ENCODE results near the gene RTBDN.
"Not testable (repeated sequence)": the region's sequence is repeated elsewhere in the genome, so short reads cannot be mapped to it uniquely, and the experiment has no call there.

Gene RTBDN

DNA sequence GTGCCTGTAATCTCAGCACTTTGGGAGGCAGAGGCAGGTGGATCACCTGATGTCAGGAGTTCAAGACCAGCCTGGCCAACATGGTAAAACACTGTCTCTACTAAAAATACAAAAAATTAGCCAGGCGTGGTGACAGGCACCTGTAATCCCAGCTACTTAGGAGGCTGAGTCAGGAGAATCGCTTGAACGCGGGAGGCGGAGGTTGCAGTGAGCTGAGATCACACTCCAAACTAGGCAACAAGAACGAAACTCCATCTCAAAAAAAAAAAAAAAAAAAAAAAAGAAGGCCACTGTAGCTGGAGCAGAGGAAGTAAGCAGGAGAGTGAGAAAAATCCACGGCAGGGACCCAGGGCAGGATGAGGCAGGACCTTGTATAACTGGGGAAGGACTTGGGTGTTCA is 12.2 kb upstream of the RTBDN start:
- peaks cover 12 to 36% of the 10 kb centered on the region in 2 donors for H3K27me3 ChIP-seq (ENCODE audit: control insufficient read depth in 1 of 2, insufficient read depth in 2 of 2, low read length in 2 of 2)

DNA sequence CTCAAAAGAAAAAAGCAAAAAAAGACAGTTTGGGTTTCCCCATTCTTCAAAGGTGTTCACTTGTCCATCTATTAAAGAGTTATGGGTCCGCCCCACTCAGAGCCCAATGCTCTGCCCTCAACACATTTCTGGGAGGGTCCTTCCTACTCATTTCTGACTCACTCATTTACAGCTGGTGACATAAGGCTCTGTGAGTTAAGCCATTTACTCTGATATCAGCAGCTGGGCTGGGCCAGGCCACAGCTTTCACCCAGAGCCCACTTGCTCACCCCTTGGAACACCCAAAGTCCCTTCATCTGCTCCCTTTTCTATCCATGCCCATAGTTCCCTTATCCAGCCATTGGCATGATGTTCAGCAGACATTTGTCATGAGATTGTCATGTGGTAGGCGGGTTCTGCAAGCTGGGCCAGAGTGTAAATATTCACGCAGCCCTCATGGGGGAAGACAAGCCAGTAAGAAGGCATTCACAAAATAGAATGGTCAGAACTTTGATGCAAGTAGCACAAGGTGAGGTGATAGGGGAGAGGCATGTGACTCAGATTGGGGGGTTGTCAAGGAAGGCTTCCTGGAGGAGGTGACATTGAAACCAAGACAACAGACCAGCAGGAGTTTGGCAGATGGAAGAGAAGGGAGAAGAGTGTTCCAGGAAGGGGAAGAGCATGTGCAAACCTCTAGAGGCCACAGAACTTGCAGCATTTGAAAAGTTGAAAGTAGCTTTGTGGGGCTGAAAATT is 9.8 kb upstream of the RTBDN start:
- Histone ChIP-seq H3K4me1 (ENCODE audit: insufficient read depth, low read length) (peaks cover 17% of the 10 kb centered on the region), H3K4me3 (ENCODE audit: low read depth in 1 of 2, low read length in 2 of 2) (no peak overlapping the region), H3K9me3 (ENCODE audit: low read length) (no peaks in the 10 kb centered on the region), H3K27me3 (ENCODE audit: control insufficient read depth in 1 of 2, insufficient read depth in 2 of 2, low read length in 2 of 2) (peaks cover 35 to 61% of the 10 kb centered on the region in 2 donors), H3K9ac (ENCODE audit: low read length) (no peak overlapping the region), H3K27ac (ENCODE audit: low read depth, low read length) (no peak overlapping the region), H3K36me3 (ENCODE audit: insufficient read depth, low read length) (no peaks in the 10 kb centered on the region)

More for the DNA sequence above, 12.2 kb upstream of the RTBDN start:
- not testable (repeated sequence) for H3K36me3 ChIP-seq (ENCODE audit: insufficient read depth, low read length); H3K4me1 ChIP-seq (ENCODE audit: insufficient read depth, low read length); H3K9ac ChIP-seq (ENCODE audit: low read length); H3K9me3 ChIP-seq (ENCODE audit: low read length); H3K27ac ChIP-seq (ENCODE audit: low read depth, low read length); H3K4me3 ChIP-seq (ENCODE audit: low read depth in 1 of 2, low read length in 2 of 2)

- Histone ChIP-seq H3K36me3 (ENCODE audit: insufficient read depth, low read length) (no peaks in the 10 kb centered on the region), H3K9ac (ENCODE audit: low read length) (no peak overlapping the region), H3K27me3 (ENCODE audit: control insufficient read depth in 1 of 2, insufficient read depth in 2 of 2, low read length in 2 of 2) (peaks cover 39 to 69% of the 10 kb centered on the region in 2 donors), H3K27ac (ENCODE audit: low read depth, low read length) (no peak overlapping the region), H3K9me3 (ENCODE audit: low read length) (no peaks in the 10 kb centered on the region), H3K4me1 (ENCODE audit: insufficient read depth, low read length) (peaks cover 17% of the 10 kb centered on the region), H3K4me3 (ENCODE audit: low read depth in 1 of 2, low read length in 2 of 2) (no peak overlapping the region)
Measured at GRCh38 chr19:12843328-12843727, 8.9 kb upstream of the RTBDN start.

DNA sequence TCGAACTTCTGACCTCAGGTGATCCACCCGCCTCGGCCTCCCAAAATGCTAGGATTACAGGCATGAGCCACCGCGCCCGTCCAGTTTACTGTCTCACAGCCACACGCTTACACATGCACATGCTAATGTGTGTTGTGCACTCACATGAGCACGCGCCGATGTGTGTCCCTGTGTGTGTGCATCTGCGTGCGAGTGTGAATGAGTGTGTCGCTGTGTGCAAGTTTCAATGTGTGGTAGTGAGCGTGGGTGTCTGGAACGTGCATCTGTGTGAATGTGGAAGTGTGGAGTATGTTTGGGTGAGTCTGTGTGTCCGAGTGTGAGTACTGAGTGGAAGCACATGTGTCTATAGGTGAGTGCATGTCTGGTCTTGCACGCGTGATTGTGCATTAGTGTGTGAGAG is 8.1 kb upstream of the RTBDN start:
- H3K9ac ChIP-seq (ENCODE audit: low read length): no peak overlapping the region
- H3K9me3 ChIP-seq (ENCODE audit: low read length): no peaks in the 10 kb centered on the region
- H3K36me3 ChIP-seq (ENCODE audit: insufficient read depth, low read length): no peaks in the 10 kb centered on the region
- peaks cover 45 to 75% of the 10 kb centered on the region in 2 donors for H3K27me3 ChIP-seq (ENCODE audit: control insufficient read depth in 1 of 2, insufficient read depth in 2 of 2, low read length in 2 of 2)
- no peak overlapping the region for H3K27ac ChIP-seq (ENCODE audit: low read depth, low read length)
- peaks cover 11% of the 10 kb centered on the region for H3K4me1 ChIP-seq (ENCODE audit: insufficient read depth, low read length)
- no peak overlapping the region for H3K4me3 ChIP-seq (ENCODE audit: low read depth in 1 of 2, low read length in 2 of 2)

DNA sequence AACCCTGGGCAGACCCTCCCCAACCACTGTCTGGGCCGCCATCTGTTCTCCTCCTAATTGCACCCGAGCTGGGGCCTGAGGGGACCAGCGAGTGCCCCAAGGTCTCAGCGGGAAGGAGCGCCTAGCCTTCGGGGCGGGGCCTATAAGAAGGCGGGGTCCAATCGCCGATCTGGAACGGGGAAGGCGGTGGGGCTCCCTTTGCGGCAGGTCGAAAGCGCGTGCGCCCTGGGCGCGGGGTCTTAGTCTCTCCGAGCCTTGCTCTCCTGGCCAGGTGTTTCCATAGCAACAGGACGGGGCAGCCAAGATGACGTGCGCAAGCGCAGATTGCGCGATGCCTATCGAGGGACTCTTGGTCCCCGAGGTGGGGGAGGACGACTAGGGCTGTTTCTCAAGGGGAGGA is 6.7 kb upstream of the RTBDN start:
- no peak overlapping the region for H3K9ac ChIP-seq (ENCODE audit: low read length)
- H3K9me3 ChIP-seq (ENCODE audit: low read length): no peaks in the 10 kb centered on the region
- H3K36me3 ChIP-seq (ENCODE audit: insufficient read depth, low read length): no peaks in the 10 kb centered on the region
- H3K4me3 ChIP-seq (ENCODE audit: low read depth in 1 of 2, low read length in 2 of 2): no peak overlapping the region
- H3K27ac ChIP-seq (ENCODE audit: low read depth, low read length): no peak overlapping the region
- H3K27me3 ChIP-seq (ENCODE audit: control insufficient read depth in 1 of 2, insufficient read depth in 2 of 2, low read length in 2 of 2): peaks cover 58 to 80% of the 10 kb centered on the region in 2 donors
- peaks cover 8% of the 10 kb centered on the region for H3K4me1 ChIP-seq (ENCODE audit: insufficient read depth, low read length)

GRCh38 chr19:12840091-12841079 is 6.0 kb upstream of the RTBDN start:
- Histone ChIP-seq H3K27ac (ENCODE audit: low read depth, low read length) (no peak overlapping the region), H3K27me3 (ENCODE audit: control insufficient read depth in 1 of 2, insufficient read depth in 2 of 2, low read length in 2 of 2) (peaks cover 65 to 87% of the 10 kb centered on the region in 2 donors), H3K4me3 (ENCODE audit: low read depth in 1 of 2, low read length in 2 of 2) (no peak overlapping the region)

GRCh38 chr19:12838886-12839756 is 4.7 kb upstream of the RTBDN start:
- no peak overlapping the region for H3K9ac ChIP-seq (ENCODE audit: low read length)
- H3K4me1 ChIP-seq (ENCODE audit: insufficient read depth, low read length): peaks cover 8% of the 10 kb centered on the region
- H3K27me3 ChIP-seq (ENCODE audit: control insufficient read depth in 1 of 2, insufficient read depth in 2 of 2, low read length in 2 of 2): peaks cover 77 to 94% of the 10 kb centered on the region in 2 donors
- no peaks in the 10 kb centered on the region for H3K9me3 ChIP-seq (ENCODE audit: low read length)
- H3K27ac ChIP-seq (ENCODE audit: low read depth, low read length): no peak overlapping the region
- no peaks in the 10 kb centered on the region for H3K36me3 ChIP-seq (ENCODE audit: insufficient read depth, low read length)
- H3K4me3 ChIP-seq (ENCODE audit: low read depth in 1 of 2, low read length in 2 of 2): no peak overlapping the region

More at GRCh38 chr19:12840091-12841079, 6.0 kb upstream of the RTBDN start:
- H3K36me3 ChIP-seq (ENCODE audit: insufficient read depth, low read length): no peaks in the 10 kb centered on the region
- H3K9me3 ChIP-seq (ENCODE audit: low read length): no peaks in the 10 kb centered on the region
- H3K9ac ChIP-seq (ENCODE audit: low read length): no peak overlapping the region
- peaks cover 8% of the 10 kb centered on the region for H3K4me1 ChIP-seq (ENCODE audit: insufficient read depth, low read length)

GRCh38 chr19:12838182-12838885 is 4.0 kb upstream of the RTBDN start, which contains the start of gene MAST1:
TSS of gene MAST1 (plus strand) at chr19:12838515. CDS start at chr19:12838573, 58 bp downstream.
- Histone ChIP-seq H3K4me3 (ENCODE audit: low read depth in 1 of 2, low read length in 2 of 2) (no peak within 1 kb of the TSS), H3K4me1 (ENCODE audit: insufficient read depth, low read length) (peaks cover 9% of the 10 kb centered on the region), H3K36me3 (ENCODE audit: insufficient read depth, low read length) (no peaks in the 10 kb centered on the region), H3K27ac (ENCODE audit: low read depth, low read length) (no peak within 1 kb of the TSS), H3K27me3 (ENCODE audit: control insufficient read depth in 1 of 2, insufficient read depth in 2 of 2, low read length in 2 of 2) (peaks cover 79 to 92% of the 10 kb centered on the region in 2 donors), H3K9ac (ENCODE audit: low read length) (no peak within 1 kb of the TSS), H3K9me3 (ENCODE audit: low read length) (no peaks in the 10 kb centered on the region)

DNA sequence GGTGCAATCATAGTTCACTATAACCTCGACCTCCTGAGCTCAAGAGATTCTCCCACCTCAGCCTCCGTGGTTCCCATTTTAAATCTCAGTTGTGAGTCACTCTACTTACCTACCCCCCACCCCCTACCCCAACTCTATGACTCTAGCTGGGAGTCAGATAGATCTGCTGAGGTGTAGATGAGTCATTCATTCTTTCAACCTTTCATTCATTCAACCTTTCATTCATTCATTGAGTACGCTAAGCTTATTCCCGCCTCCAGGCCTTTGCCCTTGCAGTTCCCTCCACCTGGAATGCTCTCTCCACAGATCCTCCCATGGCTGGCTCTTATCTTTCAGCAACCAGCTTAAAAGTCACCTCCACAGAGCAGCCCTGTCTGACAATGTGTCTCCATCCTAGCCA is 2.8 kb upstream of the RTBDN start:
- Histone ChIP-seq H3K36me3 (ENCODE audit: insufficient read depth, low read length) (no peaks in the 10 kb centered on the region), H3K27ac (ENCODE audit: low read depth, low read length) (no peak overlapping the region), H3K27me3 (ENCODE audit: control insufficient read depth in 1 of 2, insufficient read depth in 2 of 2, low read length in 2 of 2) (peaks cover 83 to 92% of the 10 kb centered on the region in 2 donors), H3K9me3 (ENCODE audit: low read length) (no peaks in the 10 kb centered on the region), H3K4me3 (ENCODE audit: low read depth in 1 of 2, low read length in 2 of 2) (no peak overlapping the region), H3K9ac (ENCODE audit: low read length) (no peak overlapping the region), H3K4me1 (ENCODE audit: insufficient read depth, low read length) (peaks cover 14% of the 10 kb centered on the region)

GRCh38 chr19:12836529-12836863 is 2.1 kb upstream of the RTBDN start:
- Histone ChIP-seq H3K4me1 (ENCODE audit: insufficient read depth, low read length) (peaks cover 14% of the 10 kb centered on the region), H3K9me3 (ENCODE audit: low read length) (no peaks in the 10 kb centered on the region), H3K27ac (ENCODE audit: low read depth, low read length) (no peak overlapping the region), H3K27me3 (ENCODE audit: control insufficient read depth in 1 of 2, insufficient read depth in 2 of 2, low read length in 2 of 2) (peaks cover 83 to 92% of the 10 kb centered on the region in 2 donors), H3K36me3 (ENCODE audit: insufficient read depth, low read length) (no peaks in the 10 kb centered on the region), H3K9ac (ENCODE audit: low read length) (no peak overlapping the region), H3K4me3 (ENCODE audit: low read depth in 1 of 2, low read length in 2 of 2) (no peak overlapping the region)

All from muscle layer of colon (tissue), 2 donors.